Activated CD4-positive, alpha-beta T cell treated with anti-CD3 and anti-CD28 coated beads, Interleukin-2, amount 10 ng/mL, durations not matched to agents 24 days and 14 days (primary cell): ENCODE data around the gene TRIP4. TPM values are rescaled to one million over a fixed set of nuclear protein-coding genes. Genes with fewer than 3 reads are reported as not detected.
"Not testable (repeated sequence)": the region's sequence is repeated elsewhere in the genome, so short reads cannot be mapped to it uniquely, and the experiment has no call there.

ENCODE experiments used
- DNase-seq: peaks from one replicate; pipeline ENCODE4 v3.0.0; 2022
- H3K27ac Mint-ChIP-seq: one replicate; pipeline ENCODE4 v1.8.0; 2022; ENCODE audit warnings: mild to moderate bottlenecking, mixed read lengths
- H3K27me3 Mint-ChIP-seq: one replicate; pipeline ENCODE4 v1.8.0; 2022; ENCODE audit warnings: mixed read lengths
- H3K36me3 Mint-ChIP-seq: one replicate; pipeline ENCODE4 v1.8.0; 2022; ENCODE audit warnings: low read depth, mild to moderate bottlenecking, mixed read lengths
- H3K4me1 Mint-ChIP-seq: one replicate; pipeline ENCODE4 v1.8.0; 2021; ENCODE audit warnings: mixed read lengths
- H3K4me3 Mint-ChIP-seq: one replicate; pipeline ENCODE4 v1.8.0; 2022; ENCODE audit warnings: mild to moderate bottlenecking, moderate library complexity, mixed read lengths
- H3K9me3 Mint-ChIP-seq: one replicate; pipeline ENCODE4 v1.8.0; 2021; ENCODE audit warnings: mixed read lengths
- intact Hi-C: fragments of 100-400 bp; cut with micrococcal nuclease; formaldehyde crosslinking; loops from one replicate; pipeline ENCODE4 v1.15.1; 2023
- total RNA-seq: library from RNA; stranded (reverse); gene quantifications from 2 replicates; pipeline ENCODE4 v1.2.3, GENCODE V29; 2022

TRIP4 gene
- 21.1 and 23.9 TPM in 2 replicates for total RNA-seq

GRCh38 chr15:64387562-64388168 is at the start of gene TRIP4:
Gene TRIP4 (plus strand): TSS chr15:64387836. CDS start chr15:64387864, 28 bp downstream.
- intact Hi-C loops, result loop anchor here (1.0 to 10.0 kb wide), 5 partner anchors 31 to 745 kb away; partner anchors contain the start of genes CIAO2A, CSNK1G1, PDCD7 and PPIB
- peaks cover 13% of the 10 kb centered on the region for H3K4me1 Mint-ChIP-seq
- H3K27me3 Mint-ChIP-seq, result no peaks in the 10 kb centered on the region
- H3K36me3 Mint-ChIP-seq, result peaks cover 4% of the 10 kb centered on the region
- H3K9me3 Mint-ChIP-seq, result no peaks in the 10 kb centered on the region
- peak; percentile 99 for DNase-seq
- peak within 1 kb of the TSS; percentile 93 for H3K27ac Mint-ChIP-seq
- H3K4me3 Mint-ChIP-seq, result peak within 1 kb of the TSS; percentile 97

GRCh38 chr15:64340355-64340754 is 47.3 kb upstream of the TRIP4 start:
- no peak overlapping the region for H3K27ac Mint-ChIP-seq
- no peaks in the 10 kb centered on the region for H3K27me3 Mint-ChIP-seq
- intact Hi-C loops, result no loop called here
- H3K4me3 Mint-ChIP-seq, result no peak overlapping the region
- DNase-seq, result no peak
- H3K4me1 Mint-ChIP-seq, result peaks cover 13% of the 10 kb centered on the region
- no peaks in the 10 kb centered on the region for H3K9me3 Mint-ChIP-seq
- H3K36me3 Mint-ChIP-seq, result peaks cover 24% of the 10 kb centered on the region

- H3K27ac Mint-ChIP-seq, result no peak overlapping the region
- DNase-seq, result no peak
- peaks cover 28% of the 10 kb centered on the region for H3K36me3 Mint-ChIP-seq
- H3K4me3 Mint-ChIP-seq, result no peak overlapping the region
- H3K27me3 Mint-ChIP-seq, result no peaks in the 10 kb centered on the region
- H3K9me3 Mint-ChIP-seq, result no peaks in the 10 kb centered on the region
- intact Hi-C loops, result no loop called here
- peaks cover 8% of the 10 kb centered on the region for H3K4me1 Mint-ChIP-seq
These were observed 45.7 kb upstream of the TRIP4 start for GRCh38 chr15:64341961-64342360.

GRCh38 chr15:64343222-64343621 is 44.4 kb upstream of the TRIP4 start:
- Mint-ChIP-seq H3K4me3 (no peak overlapping the region), H3K4me1 (peaks cover 6% of the 10 kb centered on the region), H3K27me3 (no peaks in the 10 kb centered on the region), H3K27ac (no peak overlapping the region), H3K36me3 (peaks cover 30% of the 10 kb centered on the region), H3K9me3 (no peaks in the 10 kb centered on the region)
- DNase-seq, result no peak
- intact Hi-C loops, result no loop called here

GRCh38 chr15:64343841-64344240 is 43.8 kb upstream of the TRIP4 start:
- H3K4me1 Mint-ChIP-seq, result peaks cover 6% of the 10 kb centered on the region
- intact Hi-C loops, result no loop called here

GRCh38 chr15:64344651-64345294 is 42.9 kb upstream of the TRIP4 start:
- no peak for DNase-seq
- Mint-ChIP-seq H3K9me3 (no peaks in the 10 kb centered on the region), H3K27me3 (no peaks in the 10 kb centered on the region), H3K4me1 (peaks cover 8% of the 10 kb centered on the region), H3K36me3 (peaks cover 26% of the 10 kb centered on the region), H3K27ac (no peak overlapping the region), H3K4me3 (no peak overlapping the region)
- intact Hi-C loops, result no loop called here

More at GRCh38 chr15:64343841-64344240, 43.8 kb upstream of the TRIP4 start:
- Mint-ChIP-seq H3K27me3 (no peaks in the 10 kb centered on the region), H3K4me3 (no peak overlapping the region), H3K36me3 (peaks cover 27% of the 10 kb centered on the region), H3K27ac (no peak overlapping the region), H3K9me3 (no peaks in the 10 kb centered on the region)
- no peak for DNase-seq

- intact Hi-C loops, DNase-seq, H3K9me3 Mint-ChIP-seq, H3K27ac Mint-ChIP-seq, H3K27me3 Mint-ChIP-seq, H3K4me3 Mint-ChIP-seq, H3K4me1 Mint-ChIP-seq: not testable (repeated sequence)
- peaks cover 28% of the 10 kb centered on the region for H3K36me3 Mint-ChIP-seq
These were observed 41.4 kb upstream of the TRIP4 start for GRCh38 chr15:64346242-64346641.

GRCh38 chr15:64348455-64348854 is 39.2 kb upstream of the TRIP4 start:
- no peak for DNase-seq
- intact Hi-C loops, result no loop called here
- Mint-ChIP-seq H3K27ac (no peak overlapping the region), H3K27me3 (no peaks in the 10 kb centered on the region), H3K4me1 (peaks cover 5% of the 10 kb centered on the region), H3K9me3 (no peaks in the 10 kb centered on the region), H3K36me3 (peaks cover 15% of the 10 kb centered on the region), H3K4me3 (no peak overlapping the region)

- H3K27me3 Mint-ChIP-seq, result no peaks in the 10 kb centered on the region
- no peak overlapping the region for H3K27ac Mint-ChIP-seq
- no peak overlapping the region for H3K4me3 Mint-ChIP-seq
- H3K4me1 Mint-ChIP-seq, result peaks cover 5% of the 10 kb centered on the region
- no peak for DNase-seq
- intact Hi-C loops, result no loop called here
- peaks cover 14% of the 10 kb centered on the region for H3K36me3 Mint-ChIP-seq
- H3K9me3 Mint-ChIP-seq, result no peaks in the 10 kb centered on the region
These were observed 38.3 kb upstream of the TRIP4 start for GRCh38 chr15:64349375-64349774.

GRCh38 chr15:64351265-64351664 is 36.4 kb upstream of the TRIP4 start:
- Mint-ChIP-seq H3K4me3 (no peak overlapping the region), H3K9me3 (no peaks in the 10 kb centered on the region), H3K27me3 (no peaks in the 10 kb centered on the region), H3K4me1 (peaks cover 16% of the 10 kb centered on the region), H3K27ac (no peak overlapping the region), H3K36me3 (peaks cover 16% of the 10 kb centered on the region)
- no peak for DNase-seq
- intact Hi-C loops, result no loop called here

GRCh38 chr15:64354688-64355344 is 32.8 kb upstream of the TRIP4 start:
- Mint-ChIP-seq H3K27me3 (no peaks in the 10 kb centered on the region), H3K9me3 (no peaks in the 10 kb centered on the region), H3K36me3 (peaks cover 4% of the 10 kb centered on the region), H3K27ac (peak overlapping the region; percentile 97), H3K4me3 (peak overlapping the region; percentile 89), H3K4me1 (peaks cover 17% of the 10 kb centered on the region)
- no peak for DNase-seq
- intact Hi-C loops, result no loop called here

GRCh38 chr15:64355348-64355943 is 32.2 kb upstream of the TRIP4 start:
- DNase-seq, result peak; percentile 73
- Mint-ChIP-seq H3K4me1 (peaks cover 17% of the 10 kb centered on the region), H3K27ac (peak overlapping the region; percentile 97), H3K9me3 (no peaks in the 10 kb centered on the region), H3K36me3 (peaks cover 4% of the 10 kb centered on the region), H3K4me3 (peak overlapping the region; percentile 89), H3K27me3 (no peaks in the 10 kb centered on the region)
- intact Hi-C loops, result no loop called here

GRCh38 chr15:64355944-64356709 is 31.5 kb upstream of the TRIP4 start, which contains the start of gene CSNK1G1:
Gene CSNK1G1 (minus strand): TSS chr15:64356173. CDS start chr15:64300499, 55,674 bp downstream.
- peaks cover 17% of the 10 kb centered on the region for H3K4me1 Mint-ChIP-seq
- H3K27me3 Mint-ChIP-seq, result no peaks in the 10 kb centered on the region
- peak within 1 kb of the TSS; percentile 97 for H3K27ac Mint-ChIP-seq
- peaks cover 3% of the 10 kb centered on the region for H3K36me3 Mint-ChIP-seq
- H3K9me3 Mint-ChIP-seq, result no peaks in the 10 kb centered on the region
- DNase-seq, result peak; percentile 97
- intact Hi-C loops, result loop anchor here (1.0 to 2.0 kb wide), 4 partner anchors 25 to 193 kb away; partner anchors contain the start of genes PCLAF, PPIB and TRIP4
- peak within 1 kb of the TSS; percentile 89 for H3K4me3 Mint-ChIP-seq
